Neural crest cell (in vitro differentiated cells): ENCODE data around the gene P2RX1. TPM values are rescaled to one million over a fixed set of nuclear protein-coding genes. Genes with fewer than 3 reads are reported as not detected.

Experiments used
- DNase-seq: peaks from one replicate; pipeline ENCODE4 v3.0.0; 2021; ENCODE audit warnings: low read depth, mixed read lengths, low spot score
- H3K27ac Mint-ChIP-seq: one replicate; pipeline ENCODE4 v1.8.0; 2021; ENCODE audit warnings: mild to moderate bottlenecking, mixed read lengths; ENCODE audit not compliant: unreplicated experiment
- H3K27me3 Mint-ChIP-seq: 2 replicates; pipeline ENCODE4 v1.8.0; 2021; ENCODE audit warnings: low read depth, mild to moderate bottlenecking, mixed read lengths
- H3K36me3 Mint-ChIP-seq: 2 replicates; pipeline ENCODE4 v1.8.0; 2021; ENCODE audit warnings: low read depth, mild to moderate bottlenecking, mixed read lengths
- H3K4me1 Mint-ChIP-seq: 2 replicates; pipeline ENCODE4 v1.8.0; 2021; ENCODE audit warnings: mixed read lengths
- H3K4me3 Mint-ChIP-seq: one replicate; pipeline ENCODE4 v1.8.0; 2021; ENCODE audit warnings: mild to moderate bottlenecking, mixed read lengths
- H3K9me3 Mint-ChIP-seq: 2 replicates; pipeline ENCODE4 v1.8.0; 2021; ENCODE audit warnings: mixed read lengths
- CTCF ChIP-seq: fragments of 200-600 bp; sonication (generic); conservative IDR thresholded peaks from 2 replicates; pipeline ENCODE4 v1.5.0; 2021; ENCODE audit warnings: antibody characterized with exemption, mild to moderate bottlenecking
- total RNA-seq: library from RNA; stranded (reverse); gene quantifications from 2 replicates; pipeline ENCODE4 v1.2.1, GENCODE V29; 2021

P2RX1 gene
- total RNA-seq, 1 donor from 2014 or later, result not detected

DNA sequence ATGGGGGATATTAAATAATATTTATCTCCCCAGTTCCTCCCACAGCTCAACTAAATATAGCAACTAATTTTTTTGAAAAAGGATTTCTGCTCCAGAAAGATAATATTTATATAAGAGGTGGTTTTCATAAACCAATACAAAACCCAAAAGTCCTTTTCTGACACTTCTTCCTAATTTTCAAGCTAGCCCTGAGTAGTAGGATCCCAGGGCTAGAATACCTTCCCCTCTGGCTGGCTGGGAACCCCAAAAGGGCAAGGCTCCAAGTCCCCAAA, 46.6 kb upstream of the P2RX1 start:
- peaks cover 4% of the 10 kb centered on the region for H3K4me1 Mint-ChIP-seq
- no peaks in the 10 kb centered on the region for H3K36me3 Mint-ChIP-seq
- H3K27me3 Mint-ChIP-seq, result peaks cover 71% of the 10 kb centered on the region

GRCh38 chr17:3962217-3962964, 46.1 kb upstream of the P2RX1 start:
- DNase-seq, result no peak
- no peaks in the 10 kb centered on the region for H3K9me3 Mint-ChIP-seq
- no peak for TF ChIP-seq CTCF
- H3K4me1 Mint-ChIP-seq, result peaks cover 4% of the 10 kb centered on the region
- no peak overlapping the region for H3K27ac Mint-ChIP-seq
- no peaks in the 10 kb centered on the region for H3K36me3 Mint-ChIP-seq
- H3K27me3 Mint-ChIP-seq, result peaks cover 67% of the 10 kb centered on the region
- no peak overlapping the region for H3K4me3 Mint-ChIP-seq

More for the DNA sequence above, 46.6 kb upstream of the P2RX1 start:
- Mint-ChIP-seq H3K4me3 (no peak overlapping the region), H3K27ac (no peak overlapping the region), H3K9me3 (no peaks in the 10 kb centered on the region)
- no peak for DNase-seq
- TF ChIP-seq CTCF, result no peak

GRCh38 chr17:3961564-3962047, 45.3 kb upstream of the P2RX1 start:
- no peak overlapping the region for H3K4me3 Mint-ChIP-seq
- H3K27me3 Mint-ChIP-seq, result peaks cover 61% of the 10 kb centered on the region
- no peaks in the 10 kb centered on the region for H3K36me3 Mint-ChIP-seq
- no peak for TF ChIP-seq CTCF
- H3K4me1 Mint-ChIP-seq, result peaks cover 4% of the 10 kb centered on the region
- H3K27ac Mint-ChIP-seq, result no peak overlapping the region
- no peaks in the 10 kb centered on the region for H3K9me3 Mint-ChIP-seq
- no peak for DNase-seq

DNA sequence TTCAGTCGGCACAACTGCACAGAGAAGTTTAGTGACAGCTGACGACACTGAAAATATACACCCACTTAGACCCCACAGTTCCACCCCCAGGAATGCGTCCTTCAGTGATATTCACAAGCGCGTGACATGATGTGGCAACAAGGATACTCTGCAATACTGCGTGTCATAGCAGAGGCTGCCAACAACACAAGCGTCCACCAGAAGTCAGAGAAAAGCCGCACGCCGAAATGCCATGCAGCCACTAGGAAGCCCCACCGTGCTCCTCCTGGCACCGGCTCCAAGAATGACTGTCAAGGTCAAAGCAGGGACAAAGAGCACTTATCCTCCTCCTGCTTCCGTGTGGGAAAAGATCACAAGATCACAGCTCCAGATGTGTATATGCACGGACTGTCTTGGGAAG, 44.5 kb upstream of the P2RX1 start:
- DNase-seq, result no peak
- TF ChIP-seq CTCF, result no peak
- no peak overlapping the region for H3K4me3 Mint-ChIP-seq
- no peak overlapping the region for H3K27ac Mint-ChIP-seq
- H3K9me3 Mint-ChIP-seq, result no peaks in the 10 kb centered on the region
- H3K27me3 Mint-ChIP-seq, result peaks cover 54% of the 10 kb centered on the region
- H3K4me1 Mint-ChIP-seq, result peaks cover 4% of the 10 kb centered on the region
- no peaks in the 10 kb centered on the region for H3K36me3 Mint-ChIP-seq

- H3K4me3 Mint-ChIP-seq, result no peak overlapping the region
- H3K27ac Mint-ChIP-seq, result no peak overlapping the region
- H3K9me3 Mint-ChIP-seq, result no peaks in the 10 kb centered on the region
- TF ChIP-seq CTCF, result no peak
- peaks cover 4% of the 10 kb centered on the region for H3K4me1 Mint-ChIP-seq
- no peaks in the 10 kb centered on the region for H3K36me3 Mint-ChIP-seq
- DNase-seq, result no peak
- H3K27me3 Mint-ChIP-seq, result peaks cover 47% of the 10 kb centered on the region
These were observed 43.8 kb upstream of the P2RX1 start for GRCh38 chr17:3959921-3960601.
